PC-3 (cell line): ENCODE data around the gene DNAH14.

Experiments used
- EZH2 ChIP-seq: fragments of 300-600 bp; sonication (generic); IDR thresholded peaks from one replicate; pipeline ENCODE4 v1.6.1; 2017; ENCODE audit warnings: antibody characterized with exemption, mild to moderate bottlenecking, low read length; ENCODE audit not compliant: unreplicated experiment
- TF ChIP-seq, protein P1 (sequence below): fragments of 300-600 bp; sonication (generic); conservative IDR thresholded peaks from 2 replicates; pipeline ENCODE4 v1.5.1; 2017; ENCODE audit warnings: antibody characterized with exemption, low read depth, mild to moderate bottlenecking, low read length

DNA sequence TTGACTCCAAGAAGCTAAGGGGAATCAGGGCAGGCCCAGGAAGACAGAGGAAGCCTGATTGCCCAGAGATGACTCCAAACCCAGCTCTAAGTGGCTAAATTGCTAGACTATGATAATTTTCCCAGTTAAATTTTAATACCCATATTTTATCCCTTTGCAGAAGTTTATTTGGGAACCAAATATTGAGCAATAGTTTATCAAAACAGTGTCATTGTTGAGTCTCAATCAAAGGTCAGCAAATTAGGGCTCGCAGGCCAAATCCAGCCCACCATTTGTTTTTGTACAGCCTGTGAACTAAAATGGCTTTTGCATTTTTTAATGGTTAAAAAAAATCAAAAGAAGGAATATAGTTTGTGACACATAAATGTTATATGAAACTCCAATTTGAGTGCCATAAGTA is 451.2 kb downstream of the DNAH14 start:
- TF ChIP-seq EZH2 = no peak
- TF ChIP-seq, protein P1, sequence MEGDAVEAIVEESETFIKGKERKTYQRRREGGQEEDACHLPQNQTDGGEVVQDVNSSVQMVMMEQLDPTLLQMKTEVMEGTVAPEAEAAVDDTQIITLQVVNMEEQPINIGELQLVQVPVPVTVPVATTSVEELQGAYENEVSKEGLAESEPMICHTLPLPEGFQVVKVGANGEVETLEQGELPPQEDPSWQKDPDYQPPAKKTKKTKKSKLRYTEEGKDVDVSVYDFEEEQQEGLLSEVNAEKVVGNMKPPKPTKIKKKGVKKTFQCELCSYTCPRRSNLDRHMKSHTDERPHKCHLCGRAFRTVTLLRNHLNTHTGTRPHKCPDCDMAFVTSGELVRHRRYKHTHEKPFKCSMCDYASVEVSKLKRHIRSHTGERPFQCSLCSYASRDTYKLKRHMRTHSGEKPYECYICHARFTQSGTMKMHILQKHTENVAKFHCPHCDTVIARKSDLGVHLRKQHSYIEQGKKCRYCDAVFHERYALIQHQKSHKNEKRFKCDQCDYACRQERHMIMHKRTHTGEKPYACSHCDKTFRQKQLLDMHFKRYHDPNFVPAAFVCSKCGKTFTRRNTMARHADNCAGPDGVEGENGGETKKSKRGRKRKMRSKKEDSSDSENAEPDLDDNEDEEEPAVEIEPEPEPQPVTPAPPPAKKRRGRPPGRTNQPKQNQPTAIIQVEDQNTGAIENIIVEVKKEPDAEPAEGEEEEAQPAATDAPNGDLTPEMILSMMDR = no peak
